HUDEP-2 (cell line): ENCODE results near the gene ABHD5.

Source experiments
- DNase-seq, 76 experiments: peaks; one replicate each; lab custom pipeline; 2025; ENCODE audit not compliant: unreplicated experiment in 76 of 76; lab: John Stamatoyannopoulos, UW

ABHD5 gene

DNA sequence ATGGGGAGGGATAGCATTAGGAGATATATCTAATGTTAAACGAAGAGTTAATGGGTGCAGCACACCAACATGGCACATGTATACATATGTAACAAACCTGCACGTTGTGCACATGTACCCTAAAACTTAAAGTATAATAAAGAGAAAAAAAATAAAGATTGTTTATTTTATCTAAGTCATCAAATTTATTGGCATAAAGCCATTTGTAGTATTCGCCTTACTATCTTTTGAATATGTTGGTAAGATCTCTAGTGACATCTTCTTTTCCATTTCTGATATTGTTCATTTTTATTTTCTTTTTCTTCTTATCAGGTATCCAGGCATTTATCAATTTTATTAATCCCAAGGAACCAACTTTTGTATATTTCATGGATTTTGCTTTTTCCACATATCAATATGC, 5.8 kb upstream of the ABHD5 start:
- DNase-seq, result no peak

DNA sequence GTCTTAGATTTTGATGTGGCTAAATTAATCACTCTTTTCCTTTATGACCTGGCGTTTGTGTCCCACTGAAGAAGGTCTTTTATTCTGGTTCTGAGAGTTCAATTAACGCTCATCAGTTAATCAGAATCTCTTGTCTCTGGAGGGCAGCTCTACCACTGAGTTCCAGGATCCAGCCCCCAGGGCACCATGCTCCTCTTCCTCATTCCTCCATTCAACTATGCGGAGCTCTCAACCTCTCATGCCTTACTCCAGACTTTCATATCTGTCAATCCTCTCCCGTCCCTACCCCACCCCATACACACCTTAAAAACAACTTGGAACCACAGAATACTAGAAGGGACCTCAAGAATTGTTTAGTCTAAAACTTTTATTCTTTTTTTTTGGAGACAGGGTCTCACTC, 4.8 kb upstream of the ABHD5 start:
- DNase-seq, result no peak

DNA sequence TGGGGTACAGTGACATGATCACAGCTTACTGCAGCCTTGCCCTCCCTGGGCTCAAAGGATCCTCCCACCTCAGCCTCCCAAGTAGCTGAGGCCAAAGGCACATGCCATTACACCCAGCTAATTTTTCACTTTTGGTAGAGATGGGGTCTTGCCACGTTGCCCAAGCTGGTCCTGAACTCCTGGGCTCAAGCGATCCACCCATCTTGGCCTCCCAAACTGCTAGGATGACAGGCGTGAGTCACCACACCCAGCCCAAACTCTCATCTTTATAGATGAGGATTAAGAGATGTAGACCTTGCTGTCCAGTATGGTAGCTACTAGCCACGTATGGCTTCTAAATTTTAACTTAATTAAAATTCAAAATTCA, 4.4 kb upstream of the ABHD5 start:
- peak in 1 of 76 experiments; percentile 26 for DNase-seq

DNA sequence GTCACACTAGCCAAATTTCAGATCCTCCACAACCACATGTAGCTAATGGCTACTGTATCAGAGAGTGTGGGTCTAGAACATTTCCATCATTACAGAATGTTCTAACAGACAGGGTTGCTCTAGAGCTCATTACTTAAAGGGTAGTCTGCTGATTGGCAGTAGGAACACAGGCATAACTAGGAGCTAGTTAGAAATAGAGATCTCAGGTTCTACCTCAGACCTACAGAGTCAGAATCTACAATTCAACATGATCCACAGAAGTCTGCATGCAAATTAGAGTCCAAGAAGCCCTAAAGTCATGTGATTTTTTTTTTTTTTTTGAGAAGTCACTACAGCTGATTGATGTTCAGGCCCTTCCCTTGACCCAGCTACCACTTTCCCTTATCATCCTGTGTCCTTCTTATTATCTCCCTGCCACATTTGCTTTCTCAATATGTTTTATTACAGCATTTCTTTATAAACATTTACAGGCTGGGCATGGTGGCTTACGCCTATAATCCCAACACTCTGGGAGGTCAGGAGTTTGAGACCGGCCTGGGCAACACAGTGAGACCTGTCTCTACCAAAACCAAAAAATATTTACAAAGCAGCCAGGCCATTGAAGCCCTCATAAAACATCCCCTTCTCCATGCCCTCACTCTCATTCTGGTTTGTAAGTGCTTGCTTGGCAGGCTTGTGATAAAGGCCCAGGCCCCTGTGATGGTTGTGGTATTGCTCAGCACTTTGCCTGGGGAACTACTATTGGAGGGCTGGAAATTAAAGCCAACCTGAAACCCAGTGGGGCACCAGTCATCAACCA, 3.8 kb upstream of the ABHD5 start:
- peak in 56 of 76 experiments; percentile 14 to 86 (median 49) for DNase-seq

DNA sequence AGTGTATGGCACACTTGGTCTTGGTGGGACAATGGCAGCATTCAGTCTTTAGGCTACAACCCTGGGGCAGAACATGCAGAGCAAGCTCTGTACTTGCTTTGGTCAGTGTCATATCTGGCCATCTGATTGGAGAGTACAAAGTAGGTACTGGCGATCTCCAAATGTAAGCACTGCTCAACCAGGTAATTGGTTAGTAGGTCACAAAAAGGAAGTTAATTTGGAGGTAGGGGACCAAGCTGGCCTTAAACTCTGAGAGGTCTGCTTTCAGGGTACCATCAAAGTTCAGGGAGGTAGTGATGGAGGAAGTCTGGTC, 3.3 kb upstream of the ABHD5 start:
- no peak for DNase-seq

DNA sequence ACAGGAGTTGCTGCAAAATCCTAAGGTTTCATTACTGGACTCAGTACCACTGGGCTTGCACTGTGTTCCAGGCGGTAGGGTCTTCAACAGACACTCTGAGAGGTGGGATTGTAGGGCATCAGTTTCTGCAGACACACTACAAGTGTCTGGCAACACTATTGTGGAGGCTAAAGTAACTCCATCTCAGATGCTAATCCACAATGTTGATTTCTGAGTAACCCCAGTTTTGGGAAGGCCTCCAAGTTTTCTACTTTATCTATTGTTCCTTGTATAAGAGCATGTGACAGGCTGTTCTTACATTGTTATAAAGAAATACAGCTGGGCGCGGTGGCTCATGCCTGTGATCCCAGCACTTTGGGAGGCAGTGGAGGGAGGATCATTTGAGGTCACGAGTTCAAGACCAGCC, 2.5 kb upstream of the ABHD5 start:
- DNase-seq, result peak in 72 of 76 experiments; percentile 12 to 91 (median 64)

DNA sequence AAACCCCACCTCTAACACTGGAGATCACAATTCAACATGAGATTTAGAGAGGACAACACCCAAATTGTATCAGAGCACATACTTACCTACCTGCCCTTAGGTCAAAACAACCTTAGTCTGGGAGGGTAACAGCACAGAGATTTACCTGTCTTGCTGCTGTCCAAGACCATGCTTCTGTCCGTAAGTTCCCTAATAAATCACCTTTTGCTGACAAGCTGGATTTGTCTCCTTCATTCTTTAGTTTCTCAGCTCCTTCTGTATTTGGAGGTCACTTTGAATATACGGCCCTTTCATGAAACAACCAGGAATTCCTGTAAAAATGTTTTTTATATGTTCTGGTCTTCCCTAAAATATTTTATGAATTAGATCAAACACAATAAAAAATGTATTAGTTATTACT, 1.6 kb upstream of the ABHD5 start:
- DNase-seq, result no peak

DNA sequence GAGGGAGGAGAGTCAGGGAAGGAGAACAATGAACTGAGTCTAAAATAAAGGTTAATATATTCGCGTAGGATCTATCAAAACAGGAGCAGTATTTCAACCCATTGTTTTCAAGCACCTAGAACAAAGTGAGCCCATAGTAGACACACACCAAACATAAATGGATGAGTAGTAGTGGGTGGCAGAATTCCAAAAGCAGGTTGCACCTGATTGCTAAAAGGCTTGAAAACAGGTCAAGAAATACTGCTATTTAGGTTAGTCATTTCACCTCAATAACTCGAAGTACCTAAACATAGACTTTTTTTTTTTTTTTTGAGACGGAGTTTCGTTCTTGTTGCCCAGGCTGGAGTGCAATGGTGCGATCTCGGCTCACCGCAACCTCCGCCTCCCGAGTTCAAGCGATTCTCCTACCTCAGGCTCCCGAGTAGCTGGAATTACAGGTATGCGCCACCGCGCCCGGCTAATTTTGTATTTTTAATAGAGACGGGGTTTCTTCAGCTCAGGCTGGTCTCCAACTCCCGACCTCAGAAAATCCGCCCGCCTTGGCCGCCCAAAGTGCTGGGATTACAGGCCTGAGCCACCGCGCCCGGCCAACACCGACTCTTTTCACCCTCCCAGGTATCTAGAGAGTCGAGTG, 855 bp upstream of the ABHD5 start:
- DNase-seq, result peak in 1 of 76 experiments; percentile 79

DNA sequence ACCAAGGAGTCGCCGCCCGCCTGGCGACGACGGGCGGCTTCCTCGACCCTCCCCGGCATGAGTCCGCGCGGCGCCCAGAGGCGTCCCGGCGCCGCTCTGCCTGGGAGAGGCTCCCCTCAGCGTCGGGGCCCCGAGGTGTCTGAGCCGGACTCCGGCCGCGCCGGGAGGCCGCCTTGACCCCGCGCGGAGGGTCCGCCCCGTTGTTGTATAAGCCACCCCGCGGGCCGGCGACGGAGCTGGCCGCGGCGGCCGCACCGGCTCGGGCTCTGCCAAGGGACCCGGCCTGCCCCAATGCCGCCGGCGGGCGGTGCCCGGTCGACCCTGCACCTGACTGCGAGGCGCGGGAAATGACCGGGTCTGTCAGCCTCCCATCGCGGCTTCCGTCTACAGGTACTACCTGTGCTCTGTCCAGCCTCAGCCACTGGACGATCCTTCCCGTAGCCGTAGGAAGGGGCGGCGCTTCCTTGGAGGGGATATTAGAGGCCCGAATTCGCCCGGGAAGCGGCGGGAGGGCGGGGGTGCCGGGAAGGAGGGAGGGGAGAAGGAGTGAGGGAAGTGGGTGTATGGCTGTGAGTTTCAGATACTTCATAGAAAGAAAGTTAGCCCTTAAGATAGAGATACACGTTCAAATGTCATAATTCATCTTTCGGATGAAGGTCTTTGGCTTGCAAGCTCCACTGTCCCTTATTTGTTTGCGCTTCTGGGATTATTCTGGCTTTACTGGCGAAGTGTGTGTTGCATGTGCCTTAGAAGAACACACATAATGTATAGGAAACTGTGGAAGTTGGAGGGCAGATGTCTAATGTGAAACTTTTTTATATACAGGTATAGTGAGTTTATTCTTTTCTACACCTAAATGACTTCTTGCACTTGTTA, 620 bp downstream of the ABHD5 start:
- peak in 38 of 76 experiments; percentile 2 to 72 (median 32) for DNase-seq

DNA sequence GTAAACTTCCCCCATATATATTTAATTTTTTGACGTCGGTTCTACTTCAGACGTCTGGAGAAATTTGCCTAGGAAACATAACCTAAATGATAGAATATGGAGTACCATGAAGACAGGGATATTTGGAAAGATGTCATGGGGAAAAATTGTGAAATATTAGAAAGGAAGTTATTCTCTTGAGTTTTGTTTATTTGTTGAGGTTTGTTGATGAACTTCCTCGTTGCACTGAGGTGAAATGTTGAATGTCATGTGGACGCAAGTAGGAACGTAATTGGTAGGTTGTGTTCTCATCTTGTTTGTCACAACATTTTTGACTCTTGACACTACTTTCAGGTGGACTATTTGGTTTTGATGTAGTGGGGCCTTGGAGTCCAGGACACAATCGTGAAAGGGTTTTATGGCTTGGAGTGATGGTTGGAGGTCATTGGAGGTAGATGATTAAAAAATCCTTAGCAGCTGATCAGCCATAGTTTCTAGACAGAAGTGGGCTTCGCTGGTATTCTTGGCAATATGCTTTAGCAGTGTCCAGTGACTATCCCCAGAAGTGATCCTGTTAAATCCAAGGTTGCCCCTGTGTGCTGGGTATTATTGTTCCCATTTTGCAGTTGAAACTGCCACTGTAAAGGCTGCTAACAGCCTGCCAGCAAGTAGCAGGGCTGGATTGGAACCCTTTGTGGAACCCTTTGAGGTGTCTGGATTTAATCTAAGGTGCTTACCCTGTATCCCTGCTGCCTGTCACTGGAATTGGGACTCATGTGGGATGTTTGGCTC, 1.5 kb downstream of the ABHD5 start:
- peak in 2 of 76 experiments; percentile 7 to 39 for DNase-seq

DNA sequence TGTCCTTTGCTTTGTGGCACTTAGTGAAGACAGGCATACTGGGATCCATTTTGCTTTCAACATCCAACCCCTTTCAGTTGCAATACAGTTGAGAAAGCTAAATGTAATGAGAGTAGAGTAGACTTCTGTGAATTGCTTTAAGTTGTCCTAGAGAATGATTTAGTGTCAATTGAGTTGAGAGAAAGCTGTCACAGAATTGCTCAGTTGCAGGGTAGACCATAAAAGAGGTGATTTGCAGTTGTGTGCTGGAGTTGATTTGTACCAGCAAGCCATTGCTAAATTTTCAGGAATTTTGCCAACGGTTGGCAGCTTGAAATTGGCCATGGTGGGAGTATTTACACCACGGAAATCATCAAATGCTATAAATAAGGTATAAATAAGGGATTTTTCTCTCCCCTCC, 2.2 kb downstream of the ABHD5 start:
- DNase-seq, result peak in 2 of 76 experiments; percentile 8 to 19

DNA sequence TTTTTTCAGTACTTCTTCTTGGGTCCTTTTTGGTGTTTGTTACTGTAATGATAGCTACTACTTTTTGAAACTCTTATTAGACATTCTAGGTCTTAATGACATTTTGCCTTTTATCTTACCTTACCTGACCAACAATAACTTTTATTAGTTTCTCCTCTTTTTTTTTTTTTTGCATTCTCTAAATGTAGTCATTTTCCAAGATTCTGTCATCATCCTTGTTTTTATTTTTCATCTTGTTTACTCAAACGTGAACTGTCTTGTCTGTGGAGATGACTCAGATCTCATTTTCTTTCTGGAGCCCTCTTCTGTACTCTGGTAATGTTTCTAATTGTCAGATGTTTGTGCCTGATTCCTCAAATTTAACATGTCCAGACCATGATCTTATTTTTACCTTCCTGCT, 2.9 kb downstream of the ABHD5 start:
- no peak for DNase-seq

DNA sequence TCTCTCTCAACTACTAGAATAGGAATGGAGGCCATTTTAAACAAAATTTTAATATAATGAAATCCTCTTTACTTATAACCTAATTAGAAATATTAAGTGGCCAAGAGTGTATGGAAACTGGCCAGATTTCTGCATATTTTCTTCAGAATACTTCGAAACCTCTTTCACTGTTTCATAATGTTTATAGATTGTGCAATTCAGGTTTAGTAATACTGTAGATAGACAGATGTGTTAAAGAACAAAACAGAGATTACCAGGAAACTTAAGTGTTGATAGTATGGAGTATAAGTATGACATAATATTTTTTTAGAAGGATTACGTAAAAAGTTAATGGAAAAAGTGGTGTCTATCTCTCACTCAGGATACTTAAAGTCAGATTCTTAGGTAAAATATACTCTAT, 4.7 kb downstream of the ABHD5 start:
- peak in 1 of 76 experiments; percentile 24 for DNase-seq

DNA sequence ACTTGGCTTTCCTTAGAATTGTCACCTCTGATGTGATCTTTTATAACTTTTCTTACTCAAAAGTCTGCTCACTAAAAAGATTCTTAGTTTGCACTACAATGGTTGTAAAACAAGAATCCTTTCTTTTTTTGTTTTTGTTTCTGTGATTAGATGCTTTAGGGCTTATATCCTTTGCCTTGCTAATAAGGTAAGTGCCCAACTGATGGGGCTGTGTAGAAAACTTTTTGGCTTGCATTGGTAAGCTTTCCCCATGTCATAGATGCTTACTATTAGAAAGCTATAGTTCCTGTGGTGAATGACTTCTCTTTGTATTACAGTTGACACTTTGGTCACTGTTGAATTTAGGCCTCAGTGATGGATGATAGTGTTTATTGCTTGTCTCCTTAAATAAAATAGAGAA, 5.1 kb downstream of the ABHD5 start:
- no peak for DNase-seq

DNA sequence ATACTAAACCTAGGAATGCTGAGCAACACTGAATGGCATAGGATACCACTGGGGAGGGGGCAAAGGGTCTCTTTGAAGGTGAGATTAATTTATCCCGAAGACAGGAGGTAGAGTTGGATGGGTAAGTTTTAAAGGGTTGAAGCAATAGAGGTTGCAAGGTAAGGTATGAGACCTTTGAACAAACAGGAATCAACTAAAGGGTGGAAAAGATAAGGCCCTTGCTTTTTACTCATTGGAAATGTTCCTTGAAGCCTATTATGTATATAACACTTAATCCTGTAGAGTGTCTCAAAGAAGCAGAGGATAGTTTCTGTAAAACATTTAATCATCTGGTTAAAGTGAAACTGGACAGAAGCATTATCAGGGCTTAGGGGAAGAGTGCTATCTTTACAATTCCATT, 5.7 kb downstream of the ABHD5 start:
- no peak for DNase-seq

DNA sequence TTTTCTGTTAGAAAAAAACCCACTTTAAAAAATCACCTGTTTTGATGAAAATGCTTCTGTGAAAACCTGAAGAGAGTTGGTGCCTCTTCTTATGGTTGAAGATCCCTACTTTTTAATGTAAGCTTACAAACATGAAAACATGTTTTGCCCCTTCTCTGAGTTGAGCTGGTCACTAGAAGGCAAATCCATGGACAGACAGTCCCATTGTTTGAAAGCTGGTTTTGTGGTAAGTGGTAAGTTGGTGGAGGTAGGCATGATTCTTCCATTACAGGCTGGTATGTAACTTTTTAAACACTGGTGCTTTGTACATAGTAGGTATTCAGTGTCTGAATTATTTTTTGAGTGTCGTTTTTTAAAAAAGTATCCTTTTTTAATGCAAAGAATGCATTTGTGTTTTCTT, 6.1 kb downstream of the ABHD5 start:
- DNase-seq, result no peak

DNA sequence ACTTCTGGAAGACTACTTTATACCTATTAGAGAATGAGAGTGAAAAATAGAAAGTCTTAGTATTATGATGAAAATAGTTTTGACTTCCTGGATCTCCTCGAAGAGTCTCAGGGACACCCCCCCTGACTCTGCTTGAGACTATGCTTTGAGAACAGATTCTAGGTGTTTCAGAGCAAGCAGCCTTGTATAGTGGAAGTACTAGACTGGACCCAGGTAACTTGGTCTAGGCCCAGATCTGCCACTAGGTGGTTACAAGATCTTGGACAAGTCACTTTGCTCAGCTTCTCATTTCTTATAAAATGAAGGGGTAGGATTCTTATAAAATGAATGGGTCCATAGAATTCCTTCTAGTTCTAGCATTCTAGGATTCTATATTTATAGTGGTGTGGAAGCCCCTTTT, 9.1 kb downstream of the ABHD5 start:
- DNase-seq, result peak in 13 of 76 experiments; percentile 7 to 31 (median 15)

DNA sequence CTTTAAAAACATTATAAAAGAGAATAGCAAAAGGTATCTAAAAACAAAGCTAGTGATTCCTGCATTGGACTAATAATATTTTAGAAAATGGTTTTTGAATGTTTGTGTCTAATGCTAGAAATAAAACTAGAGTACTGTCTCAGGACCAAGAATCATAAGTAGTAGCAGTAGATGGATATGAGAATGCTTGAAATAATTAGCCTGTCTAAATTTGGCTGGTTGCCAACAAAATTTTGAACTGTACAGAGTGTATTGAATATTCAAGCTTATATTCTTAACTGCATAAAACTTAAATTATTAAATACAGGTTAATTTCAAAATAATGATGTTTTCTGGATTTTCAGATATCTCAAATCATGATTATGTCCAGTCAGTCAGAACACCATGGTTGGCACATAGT, 14.0 kb downstream of the ABHD5 start:
- DNase-seq, result no peak

DNA sequence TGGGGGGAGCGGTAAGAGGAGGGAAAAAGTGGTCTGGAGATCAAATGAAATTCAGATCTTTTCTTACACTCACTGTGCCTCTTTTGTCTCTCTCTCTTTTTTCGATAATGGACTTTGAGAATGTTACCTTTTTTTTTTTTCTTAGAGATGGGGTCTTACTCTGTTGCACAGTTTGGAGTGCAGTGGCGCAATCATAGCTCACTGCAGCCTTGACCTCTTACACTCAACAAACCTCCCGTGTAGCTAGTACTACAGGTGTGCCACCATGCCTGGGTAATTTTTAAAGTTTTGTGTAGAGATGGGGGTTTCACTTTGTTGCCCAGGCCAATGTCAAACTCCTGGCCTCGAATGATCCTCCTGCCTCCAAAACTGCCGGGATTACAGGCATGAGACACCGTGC, 15.6 kb downstream of the ABHD5 start:
- no peak for DNase-seq

DNA sequence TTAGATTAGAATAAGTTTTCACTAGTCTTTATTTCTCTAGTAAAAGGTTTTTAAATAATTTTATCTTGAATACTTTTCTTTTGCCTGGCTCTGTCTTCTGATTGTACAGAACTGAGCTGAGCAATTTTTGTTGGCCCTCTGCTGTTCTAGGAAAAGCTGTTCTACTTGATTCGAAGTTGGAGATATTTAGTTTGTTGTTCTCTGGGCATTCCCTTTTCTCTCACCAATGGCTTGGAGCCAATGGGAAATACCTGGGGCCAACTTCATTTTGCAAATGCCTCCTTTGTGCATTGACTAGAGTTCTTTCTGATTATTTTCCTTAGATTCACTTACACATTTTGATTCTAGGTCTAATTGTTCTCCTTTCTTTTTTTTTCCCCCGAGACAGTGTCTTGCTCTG, 16.5 kb downstream of the ABHD5 start:
- no peak for DNase-seq

DNA sequence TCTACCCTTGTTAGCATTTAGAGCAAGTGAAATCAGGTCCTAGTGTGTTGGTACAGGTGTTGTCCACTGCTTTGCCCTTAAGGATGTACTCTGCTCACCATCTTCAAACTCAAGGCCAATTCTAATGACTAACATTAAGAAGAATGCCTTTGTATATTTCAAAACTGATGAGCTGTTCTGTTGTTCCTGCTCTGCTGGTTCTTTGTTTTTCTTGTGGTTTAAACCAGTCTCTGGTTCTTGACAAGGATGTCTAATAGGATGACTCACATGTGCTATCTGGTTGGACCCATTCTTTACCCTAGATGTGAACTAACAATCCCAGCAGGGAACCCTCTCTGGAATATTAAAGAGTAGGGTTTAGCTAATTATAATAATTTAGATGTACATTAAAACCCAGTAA, 17.3 kb downstream of the ABHD5 start:
- no peak for DNase-seq
